Natural killer cell (primary cell): ENCODE results near the gene RGS9BP. TPM values are rescaled to one million over a fixed set of nuclear protein-coding genes. Genes with fewer than 3 reads are reported as not detected.
"Not testable (repeated sequence)": the region's sequence is repeated elsewhere in the genome, so short reads cannot be mapped to it uniquely, and the experiment has no call there.

ENCODE experiments used
- ATAC-seq, 3 donors: fragments of 150-1000 bp in 2 of 3; fragments of 200-7000 bp in 1 of 3; cut with Tn5 transposase; 1 replicate in 1 of 3; 2 replicates in 2 of 3; pipeline ENCODE4 v1.10.0; 2021; ENCODE audit warnings: mild to moderate bottlenecking in 2 of 3, moderate library complexity in 2 of 3
- DNase-seq, 2 donors: peaks; one replicate each; pipeline versions ENCODE4 v3.0.0 to v3.0.0-alpha.2; 2013 to 2021; ENCODE audit warnings: mixed read lengths in 1 of 2
- H3K27ac ChIP-seq: one replicate; pipeline ENCODE4 v1.5.1; 2013; ENCODE audit warnings: mild to moderate bottlenecking, low read length
- H3K27me3 ChIP-seq: one replicate; pipeline ENCODE4 v1.6.1; 2013; ENCODE audit warnings: low read length; ENCODE audit not compliant: control insufficient read depth, insufficient read depth
- H3K36me3 ChIP-seq: one replicate; pipeline ENCODE4 v1.6.1; 2013; ENCODE audit warnings: low read length; ENCODE audit not compliant: control insufficient read depth, insufficient read depth
- H3K4me1 ChIP-seq: one replicate; pipeline ENCODE4 v1.6.1; 2013; ENCODE audit warnings: low read length; ENCODE audit not compliant: control insufficient read depth, insufficient read depth
- H3K4me3 ChIP-seq: one replicate; pipeline ENCODE4 v1.5.1; 2013; ENCODE audit warnings: low read length
- H3K9me3 ChIP-seq: one replicate; pipeline ENCODE4 v1.6.1; 2013; ENCODE audit warnings: low read length; ENCODE audit not compliant: control insufficient read depth, insufficient read depth
- H3K27ac Mint-ChIP-seq, 2 donors: one replicate each; pipeline ENCODE4 v1.8.0; 2022; ENCODE audit warnings: mild to moderate bottlenecking in 2 of 2, mixed read lengths in 2 of 2, moderate library complexity in 1 of 2
- H3K27me3 Mint-ChIP-seq, 2 donors: one replicate each; pipeline ENCODE4 v1.8.0; 2022; ENCODE audit warnings: low read depth in 2 of 2, mixed read lengths in 2 of 2
- H3K36me3 Mint-ChIP-seq: one replicate; pipeline ENCODE4 v1.8.0; 2022; ENCODE audit warnings: mixed read lengths
- H3K4me1 Mint-ChIP-seq, 2 donors: one replicate each; pipeline ENCODE4 v1.8.0; 2022; ENCODE audit warnings: mixed read lengths in 2 of 2
- H3K4me3 Mint-ChIP-seq: one replicate; pipeline ENCODE4 v1.8.0; 2022; ENCODE audit warnings: mild to moderate bottlenecking, moderate library complexity, mixed read lengths
- H3K9me3 Mint-ChIP-seq, 2 donors: one replicate each; pipeline ENCODE4 v1.8.0; 2022; ENCODE audit warnings: mixed read lengths in 2 of 2
- CTCF ChIP-seq: fragments of 200-600 bp; IDR thresholded peaks from one replicate; pipeline ENCODE4 v1.8.0; 2022; ENCODE audit warnings: antibody characterized with exemption
- WGBS: methylation state at CpG from one replicate; pipeline ENCODE4 v1.1.7; 2013; ENCODE audit warnings: missing lambda C conversion rate; ENCODE audit not compliant: insufficient coverage; 5-methylcytosine and 5-hydroxymethylcytosine counted together
- intact Hi-C: fragments of 100-400 bp; cut with micrococcal nuclease; formaldehyde crosslinking; loops from one replicate; pipeline ENCODE4 v1.14.2; 2022
- total RNA-seq, 4 donors: library from RNA; stranded (reverse); fragments of 120-200 nt in 1 of 4; gene quantifications; one replicate each; pipeline versions ENCODE4 v1.2.3 to v1.2.4, GENCODE V29; 2013 to 2022

The RGS9BP gene
- total RNA-seq, 3 donors from 2014 or later (not counting 1 experiment from before 2014, with no cell fraction given): 0.12 to 0.41 (median 0.40) TPM

GRCh38 chr19:32696771-32697170, 21.1 kb downstream of the RGS9BP start:
- peaks cover 60 to 70% of the 10 kb centered on the region in 2 donors for H3K4me1 Mint-ChIP-seq
- H3K27ac Mint-ChIP-seq, ATAC-seq, H3K4me3 Mint-ChIP-seq, H3K27ac ChIP-seq, H3K27me3 ChIP-seq, H3K9me3 Mint-ChIP-seq, H3K9me3 ChIP-seq, intact Hi-C loops, DNase-seq, H3K36me3 Mint-ChIP-seq, H3K4me3 ChIP-seq, H3K36me3 ChIP-seq, H3K27me3 Mint-ChIP-seq: not testable (repeated sequence)
- H3K4me1 ChIP-seq: peaks cover 40% of the 10 kb centered on the region
- WGBS: 95% methylated on average over 3 of the region's 3 CpGs

DNA sequence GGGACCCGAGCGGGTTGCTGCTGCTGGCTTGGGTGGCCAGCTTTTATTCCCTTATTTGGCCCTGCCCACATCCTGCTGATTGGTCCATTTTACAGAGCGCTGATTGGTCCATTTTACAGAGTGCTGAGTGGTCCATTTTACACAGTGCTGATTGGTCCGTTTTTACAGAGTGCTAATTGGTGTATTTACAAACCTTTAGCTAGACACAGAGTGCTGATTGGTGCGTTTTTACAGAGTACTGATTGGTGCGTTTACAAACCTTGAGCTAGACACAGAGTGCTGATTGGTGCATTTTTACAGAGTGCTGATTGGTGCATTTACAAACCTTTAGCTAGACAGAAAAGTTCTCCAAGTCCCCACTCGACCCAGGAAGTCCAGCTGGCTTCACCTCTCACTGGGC, 24.5 kb downstream of the RGS9BP start:
- H3K4me3 ChIP-seq, H3K27me3 Mint-ChIP-seq, intact Hi-C loops, H3K9me3 Mint-ChIP-seq, H3K27ac Mint-ChIP-seq, ATAC-seq, H3K4me3 Mint-ChIP-seq, DNase-seq, H3K27ac ChIP-seq, H3K36me3 ChIP-seq, H3K27me3 ChIP-seq, H3K9me3 ChIP-seq: not testable (repeated sequence)
- Mint-ChIP-seq H3K4me1 (peaks cover 40 to 47% of the 10 kb centered on the region in 2 donors), H3K36me3 (peaks cover 12% of the 10 kb centered on the region)
- peaks cover 17% of the 10 kb centered on the region for H3K4me1 ChIP-seq
- 97% methylated on average over 7 of the region's 7 CpGs for WGBS

- 100% methylated on average over 4 of the region's 5 CpGs for WGBS
- no peak overlapping the region for H3K4me3 ChIP-seq
- H3K9me3 ChIP-seq: peaks cover 9% of the 10 kb centered on the region
- H3K27me3 Mint-ChIP-seq: no peaks in the 10 kb centered on the region
- H3K4me3 Mint-ChIP-seq: no peak overlapping the region
- ATAC-seq (no peak), DNase-seq (no peak)
- no peak for TF ChIP-seq CTCF
- peaks cover 31 to 33% of the 10 kb centered on the region in 2 donors for H3K4me1 Mint-ChIP-seq
- no peak overlapping the region for H3K27ac ChIP-seq
- peak overlapping the region; percentile 18 to 38 for H3K27ac Mint-ChIP-seq
- H3K9me3 Mint-ChIP-seq: no peaks in the 10 kb centered on the region
- H3K36me3 Mint-ChIP-seq: peaks cover 12% of the 10 kb centered on the region
- intact Hi-C loops: no loop called here
- peaks cover 4% of the 10 kb centered on the region for H3K4me1 ChIP-seq
- H3K36me3 ChIP-seq: peaks cover 9% of the 10 kb centered on the region
- H3K27me3 ChIP-seq: no peaks in the 10 kb centered on the region
These were observed 26.4 kb downstream of the RGS9BP start for GRCh38 chr19:32702010-32702409.

DNA sequence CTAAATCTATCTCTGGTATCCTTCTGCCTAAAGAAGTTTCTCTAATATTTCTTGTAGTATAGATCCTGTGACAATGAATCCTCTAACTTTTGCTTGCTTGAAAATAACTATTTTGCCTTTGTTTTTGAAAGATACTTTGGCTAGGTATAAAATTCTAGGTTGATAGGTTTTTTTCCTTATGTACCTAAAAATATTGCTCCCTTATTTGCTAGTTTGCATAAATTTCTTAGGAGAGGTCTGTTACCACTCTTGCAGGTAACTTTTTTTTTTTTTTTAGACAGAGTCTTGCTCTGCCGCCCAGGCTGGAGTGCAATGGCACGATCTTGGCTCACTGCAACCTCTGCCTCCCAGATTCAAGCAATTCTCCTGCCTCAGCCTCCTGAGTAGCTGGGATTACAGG, 28.4 kb downstream of the RGS9BP start:
- WGBS: 100% methylated on average over 2 of the region's 2 CpGs
- H3K27ac Mint-ChIP-seq, H3K4me3 ChIP-seq, H3K36me3 ChIP-seq, H3K9me3 ChIP-seq, H3K4me3 Mint-ChIP-seq, H3K27me3 ChIP-seq, DNase-seq, H3K27me3 Mint-ChIP-seq, H3K27ac ChIP-seq, intact Hi-C loops, ATAC-seq, H3K4me1 ChIP-seq, H3K9me3 Mint-ChIP-seq: not testable (repeated sequence)
- H3K36me3 Mint-ChIP-seq: peaks cover 12% of the 10 kb centered on the region
- H3K4me1 Mint-ChIP-seq: peaks cover 22 to 24% of the 10 kb centered on the region in 2 donors

DNA sequence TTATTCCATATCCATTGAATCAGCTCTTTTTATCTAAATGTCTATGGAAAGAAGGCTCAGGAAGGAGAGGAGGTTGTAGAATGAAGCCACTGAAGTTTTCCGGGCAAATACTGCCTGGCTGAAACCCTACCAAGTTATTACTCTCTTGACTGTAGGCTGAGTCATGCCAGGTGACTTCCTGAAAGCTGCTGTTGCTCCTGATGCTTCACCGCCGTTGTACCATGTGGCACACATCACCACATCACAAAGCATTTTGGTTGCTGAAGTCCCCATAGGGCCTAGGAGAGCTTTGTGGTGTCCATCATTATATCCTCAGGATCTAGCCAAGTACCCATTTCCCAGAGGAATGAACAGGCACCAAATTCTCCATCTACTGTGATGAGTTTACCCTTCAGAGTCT, 32.8 kb downstream of the RGS9BP start:
- peak in 1 of 2 donors; percentile 49 for DNase-seq
- WGBS: 21% methylated on average over 3 of the region's 3 CpGs
- Mint-ChIP-seq H3K36me3 (peaks cover 12% of the 10 kb centered on the region), H3K4me3 (no peak overlapping the region), H3K4me1 (peaks cover 12 to 15% of the 10 kb centered on the region in 2 donors), H3K27ac (peak overlapping the region; percentile 30 to 77), H3K27me3 (no peaks in the 10 kb centered on the region), H3K9me3 (no peaks in the 10 kb centered on the region)
- ATAC-seq: peak in 2 of 3 donors; percentile 48 to 55
- no peak for TF ChIP-seq CTCF
- H3K27me3 ChIP-seq: no peaks in the 10 kb centered on the region
- intact Hi-C loops: no loop called here
- H3K9me3 ChIP-seq: peaks cover 9% of the 10 kb centered on the region
- no peaks in the 10 kb centered on the region for H3K4me1 ChIP-seq
- H3K27ac ChIP-seq: no peak overlapping the region
- no peak overlapping the region for H3K4me3 ChIP-seq
- peaks cover 21% of the 10 kb centered on the region for H3K36me3 ChIP-seq
